GM18517 (cell line): ENCODE results near the gene ADIRF.
"Not testable (repeated sequence)": the region's sequence is repeated elsewhere in the genome, so short reads cannot be mapped to it uniquely, and the experiment has no call there.

ENCODE experiments used
- ATAC-seq: cut with Tn5 transposase; IDR thresholded peaks from one replicate; pipeline ENCODE4 v1.9.1; 2021; ENCODE audit warnings: mild to moderate bottlenecking, moderate library complexity; ENCODE audit not compliant: unreplicated experiment

ADIRF gene

DNA sequence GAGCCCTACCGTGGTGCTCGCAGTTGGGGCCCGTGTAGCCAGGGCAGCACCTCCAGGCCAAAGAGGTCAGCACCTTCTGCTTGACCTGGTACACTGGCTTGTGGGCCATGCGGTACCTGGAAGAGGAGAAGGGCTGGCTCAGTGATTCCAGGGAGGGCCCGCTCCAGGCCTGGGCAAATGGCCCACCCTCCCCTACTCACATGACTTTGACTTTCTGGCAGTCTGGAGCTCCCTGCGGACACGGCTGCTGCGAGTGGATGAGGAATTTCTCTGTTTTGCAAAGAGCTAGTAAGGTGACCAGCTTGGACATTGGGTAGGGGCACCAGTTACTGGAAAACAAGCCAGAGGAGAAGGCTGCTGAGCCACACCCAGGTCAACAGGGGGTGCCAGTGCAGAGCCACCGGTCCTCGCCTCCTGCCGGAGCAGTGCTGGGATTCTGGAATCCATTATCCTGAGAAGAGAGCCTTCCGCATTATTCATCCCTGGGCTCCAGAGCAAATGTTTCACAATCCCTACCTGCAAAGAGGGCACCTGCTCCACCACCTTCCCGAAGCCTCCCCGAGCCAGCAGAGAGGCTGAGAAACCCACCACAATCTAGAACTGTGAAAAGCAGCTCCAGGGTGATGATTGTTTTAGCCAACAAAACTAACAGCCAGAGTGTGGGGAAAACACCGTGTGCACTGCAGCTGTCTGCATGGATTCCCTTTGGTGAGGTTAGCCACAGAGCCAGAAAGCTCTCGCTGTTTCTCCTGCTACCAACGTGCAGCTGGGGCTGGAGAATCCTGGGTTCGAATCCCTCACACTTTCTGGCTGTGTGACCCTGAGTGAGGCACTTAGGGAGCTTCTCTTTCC lies 22.7 kb upstream of the ADIRF start:
- no peak for ATAC-seq

DNA sequence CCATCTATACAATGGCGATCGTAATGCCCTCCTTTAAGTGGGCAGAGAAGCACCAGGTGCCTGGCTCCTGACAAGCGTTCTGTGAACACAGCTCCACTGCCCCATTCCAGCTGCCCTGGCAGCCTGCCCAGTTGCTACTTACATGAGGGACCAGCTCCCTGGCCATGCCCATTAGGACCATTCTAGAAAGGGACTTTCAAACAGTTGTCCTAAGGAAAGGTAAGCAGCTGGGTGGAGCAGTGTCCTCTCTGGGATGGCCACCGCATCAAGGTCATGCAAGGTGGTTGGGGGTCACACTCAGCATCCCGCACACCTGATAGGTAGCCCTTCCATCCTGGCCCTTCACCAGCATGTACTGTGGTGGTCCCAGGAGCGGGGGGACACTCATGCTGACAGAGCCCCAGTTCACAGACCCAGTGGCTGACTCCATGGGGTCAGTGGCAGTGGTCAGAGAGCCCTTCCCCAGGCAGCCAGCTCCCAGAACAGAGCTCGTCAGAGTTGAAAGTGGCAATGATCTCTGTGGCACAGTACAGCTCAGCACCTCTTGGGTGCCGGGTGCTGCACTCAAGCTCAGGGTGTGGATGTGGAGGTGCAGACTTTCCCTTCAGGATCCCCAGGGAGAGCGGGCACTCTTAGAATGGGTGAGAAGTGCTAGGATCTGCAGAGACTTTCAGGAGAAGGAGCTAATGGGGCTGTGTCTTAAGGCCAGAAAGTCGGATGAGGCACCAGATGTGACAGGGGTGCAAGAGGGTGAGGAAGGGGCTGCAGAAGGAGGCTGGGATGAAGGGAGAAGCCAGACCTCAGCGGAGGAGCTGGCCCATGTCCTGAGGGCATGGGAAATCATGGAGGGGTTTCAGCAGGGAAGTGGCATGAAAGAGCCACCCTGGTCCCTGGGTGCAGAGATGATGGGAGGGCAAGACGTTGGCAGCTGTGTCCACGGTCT lies 21.8 kb upstream of the ADIRF start:
- no peak for ATAC-seq

DNA sequence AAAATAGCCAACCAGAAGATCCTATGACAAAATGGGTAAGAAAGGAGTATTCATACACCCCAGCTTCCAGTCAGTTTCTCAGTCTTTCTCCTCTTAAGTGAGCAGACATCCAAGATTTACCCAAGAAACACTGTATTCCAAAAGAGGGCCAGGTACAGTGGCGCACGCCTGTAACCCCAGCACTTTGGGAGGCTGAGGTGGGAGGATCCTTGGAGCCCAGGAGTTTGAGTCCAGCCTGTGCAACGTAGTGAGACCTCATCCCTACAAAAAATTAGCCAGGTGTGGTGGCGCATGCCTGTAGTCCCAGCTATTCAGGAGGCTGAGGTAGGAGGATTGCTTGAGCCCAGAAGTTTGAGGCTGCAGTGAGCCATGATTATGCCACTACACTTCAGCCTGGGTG lies 20.5 kb upstream of the ADIRF start:
- ATAC-seq, result not testable (repeated sequence)

DNA sequence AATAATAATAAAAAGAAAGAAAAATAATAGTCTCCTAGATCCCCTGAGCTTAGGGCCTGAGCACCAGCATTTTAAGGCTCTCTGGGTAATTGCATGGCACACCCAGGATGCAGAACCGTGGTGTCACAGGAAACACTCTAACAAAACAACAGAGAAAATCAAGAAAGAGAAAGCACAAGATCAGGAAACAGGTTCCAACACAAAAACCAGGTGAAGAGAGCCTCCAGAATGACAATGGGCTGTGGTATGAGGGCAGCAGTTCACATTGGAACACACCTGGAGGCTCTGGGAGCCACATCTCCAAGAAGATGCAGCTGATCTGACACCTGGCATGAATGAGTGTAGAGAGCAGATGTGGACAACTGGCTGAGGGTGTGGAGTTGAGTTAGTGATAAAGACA lies 17.9 kb upstream of the ADIRF start:
- no peak for ATAC-seq

DNA sequence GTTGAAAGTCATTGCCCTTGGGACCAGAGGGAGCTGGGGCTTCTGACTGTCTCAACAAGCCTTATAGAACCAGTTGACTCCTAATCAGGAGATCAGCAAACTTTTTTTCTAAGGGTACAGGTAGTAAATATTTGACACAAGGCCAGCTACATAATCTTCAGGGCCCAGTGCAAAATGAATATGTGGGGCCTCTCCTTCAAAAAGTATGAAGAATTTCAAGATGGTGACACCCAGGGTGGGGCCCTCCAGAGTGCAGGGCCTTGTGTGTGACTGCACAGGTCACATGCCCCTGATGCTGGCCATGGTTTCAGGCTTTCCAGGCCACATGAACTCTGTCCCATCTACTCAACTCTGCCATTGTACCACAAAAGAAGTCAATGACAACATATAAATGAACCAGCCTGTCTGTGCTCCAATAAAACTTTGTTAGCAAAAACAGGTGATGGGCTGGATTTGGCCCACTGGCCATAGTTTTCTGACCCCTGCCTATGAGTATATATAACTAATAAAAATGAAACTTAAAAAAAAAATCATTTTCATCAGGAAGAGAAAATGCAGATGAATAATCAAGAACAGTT lies 17.0 kb upstream of the ADIRF start:
- ATAC-seq, result no peak

DNA sequence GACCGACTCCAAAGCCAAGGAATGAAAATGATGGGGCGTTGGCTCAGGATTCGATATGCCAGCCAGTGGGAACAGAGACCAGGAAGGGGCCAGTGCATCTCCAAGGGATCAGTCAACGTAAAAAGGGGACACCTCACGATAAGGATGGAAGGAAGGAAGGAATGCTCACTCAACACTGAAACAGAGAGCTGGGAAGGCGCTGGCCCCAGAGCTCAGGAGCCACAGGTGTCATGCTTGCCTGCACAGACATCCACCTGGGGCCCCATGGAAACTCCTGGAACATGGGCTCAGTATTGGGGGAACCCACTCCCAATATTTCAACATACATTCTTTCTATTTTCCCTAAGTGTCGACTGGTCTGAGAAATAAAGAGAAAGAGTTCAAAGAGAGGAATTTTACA lies 16.2 kb upstream of the ADIRF start:
- no peak for ATAC-seq

DNA sequence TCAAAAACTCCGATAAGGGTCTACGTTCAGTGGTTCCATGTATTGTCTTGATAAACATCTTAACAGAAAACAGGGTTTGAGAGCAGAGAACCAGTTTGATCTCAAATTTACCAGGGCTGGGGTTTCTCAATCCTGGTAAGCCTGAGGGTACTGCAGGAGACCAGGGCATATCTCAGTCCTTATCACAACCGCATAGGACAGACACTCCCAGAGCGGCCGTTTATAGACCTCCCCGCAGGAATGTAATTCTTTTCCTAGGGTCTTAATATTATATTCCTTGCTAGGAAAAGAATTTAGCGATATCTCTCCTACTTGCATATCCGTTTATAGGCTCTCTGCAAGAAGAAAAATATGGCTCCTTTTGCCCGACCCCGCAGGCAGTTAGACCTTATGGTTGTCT lies 15.6 kb upstream of the ADIRF start:
- not testable (repeated sequence) for ATAC-seq

DNA sequence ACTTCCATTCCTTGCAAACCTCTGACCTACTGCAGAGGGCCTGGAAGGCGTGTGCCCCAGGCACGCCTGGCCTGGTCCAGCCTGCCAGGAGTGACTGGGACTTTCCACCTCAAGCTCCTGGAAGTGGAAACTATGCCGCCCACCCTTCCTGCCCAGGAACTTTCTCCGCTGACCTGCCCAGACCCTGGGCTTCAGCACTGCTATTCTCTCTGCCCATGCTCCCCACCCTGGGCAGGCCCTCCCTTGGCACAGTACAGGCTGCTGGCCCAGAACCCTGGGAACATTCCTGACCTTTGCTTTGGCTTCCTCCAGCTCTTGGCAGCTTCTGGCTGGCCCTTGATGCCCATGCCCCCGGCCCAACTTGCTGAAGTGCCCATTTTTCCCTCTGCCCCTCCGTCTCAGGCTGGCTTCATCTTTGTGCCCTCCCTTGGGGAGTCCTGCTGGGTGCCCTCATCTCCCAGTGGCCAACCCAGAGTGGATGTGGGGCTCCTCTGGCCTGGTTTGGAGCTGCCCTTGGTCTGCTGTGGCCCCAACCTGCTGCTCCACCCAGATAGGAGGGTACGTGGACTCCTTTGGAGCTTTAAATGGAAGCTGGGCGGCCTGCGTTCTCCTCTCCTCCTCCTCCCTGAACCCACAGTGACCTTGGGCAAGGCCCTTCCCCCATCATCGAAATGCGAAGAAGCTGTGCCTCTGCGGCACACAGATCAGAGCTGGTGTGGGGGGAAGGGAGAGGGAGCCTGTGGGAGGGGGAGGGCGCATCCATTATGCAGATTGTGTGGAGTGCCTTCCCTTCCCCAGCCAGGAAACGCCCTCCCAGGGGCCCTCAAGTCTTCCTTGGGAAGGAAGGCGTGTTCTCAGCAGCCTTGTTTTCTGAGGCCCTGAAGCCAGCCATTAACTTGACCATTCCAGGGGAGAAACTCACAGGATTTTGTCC lies 14.3 kb upstream of the ADIRF start:
- ATAC-seq, result no peak

DNA sequence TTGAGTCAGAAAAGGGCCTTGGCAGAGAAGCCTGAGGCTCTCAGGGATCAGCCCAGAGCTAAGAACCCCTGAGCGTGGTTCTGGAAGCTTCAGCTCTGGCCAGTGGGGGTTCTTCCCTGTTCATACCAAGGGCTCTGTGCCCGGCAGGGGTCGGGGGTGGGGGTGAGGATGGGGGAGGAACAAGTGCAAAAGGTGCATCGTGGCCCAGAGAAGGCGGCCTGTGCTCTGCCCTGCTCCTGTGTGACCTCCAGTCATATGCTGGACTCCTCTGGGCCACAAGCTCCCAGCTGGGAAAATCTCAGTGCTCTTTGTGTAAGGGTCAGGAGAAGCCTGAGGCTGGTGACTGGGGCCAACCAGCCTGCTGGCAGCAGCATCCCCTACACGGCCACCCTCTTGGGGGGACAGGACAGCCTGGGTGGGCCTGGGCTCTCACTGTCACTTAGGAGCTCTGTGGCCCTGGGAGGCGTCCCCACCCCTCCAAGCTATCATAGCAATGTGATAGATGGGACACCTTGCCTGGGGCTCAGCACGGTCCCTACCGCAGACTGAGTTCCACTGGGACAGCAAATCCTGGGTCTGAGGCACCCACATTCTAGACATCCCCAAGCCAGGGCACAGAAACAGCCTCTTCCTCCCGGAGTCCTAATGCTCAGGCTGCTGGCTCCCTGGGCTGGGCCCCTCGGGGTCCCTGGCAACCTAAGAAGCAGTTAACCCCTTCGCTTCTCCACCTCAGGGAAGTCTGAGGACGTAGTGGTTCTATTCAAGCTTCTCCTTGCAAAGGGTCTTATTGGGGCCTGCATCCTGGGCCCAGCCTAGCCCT lies 13.4 kb upstream of the ADIRF start:
- no peak for ATAC-seq

DNA sequence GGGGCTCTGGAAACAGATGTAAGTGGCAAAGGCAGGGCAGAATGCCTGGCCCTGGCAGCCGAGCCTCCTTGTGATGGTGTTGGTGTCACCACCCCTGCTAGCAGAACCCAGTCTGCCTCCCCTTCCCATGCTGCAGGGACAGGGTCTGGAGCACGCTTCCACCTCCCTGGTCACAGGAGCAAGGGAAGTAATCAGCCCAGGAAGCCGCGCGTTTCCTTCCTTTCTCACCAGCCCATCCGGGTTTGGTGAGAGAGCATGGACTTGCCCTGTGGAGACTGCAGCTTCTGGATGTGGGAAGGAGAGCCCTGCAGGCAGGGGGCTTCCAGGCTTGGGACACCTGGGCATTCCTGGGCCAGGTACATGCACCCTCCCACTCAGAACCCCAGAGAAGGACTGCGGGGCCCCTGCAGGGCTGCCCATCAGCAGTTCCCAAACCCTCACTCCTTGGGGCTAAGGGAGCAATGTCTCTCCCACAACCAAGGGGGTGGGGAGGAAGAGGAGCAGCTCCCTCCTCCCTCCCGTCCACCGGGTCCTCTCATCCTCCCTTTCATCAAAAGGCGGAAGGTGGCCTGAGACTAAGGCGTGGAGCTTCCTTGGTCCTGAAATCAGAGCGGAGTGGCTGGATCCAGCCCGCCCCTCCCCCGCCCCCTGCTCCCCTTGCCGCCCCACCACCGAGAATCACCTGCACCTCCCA lies 12.6 kb upstream of the ADIRF start:
- ATAC-seq, result no peak

DNA sequence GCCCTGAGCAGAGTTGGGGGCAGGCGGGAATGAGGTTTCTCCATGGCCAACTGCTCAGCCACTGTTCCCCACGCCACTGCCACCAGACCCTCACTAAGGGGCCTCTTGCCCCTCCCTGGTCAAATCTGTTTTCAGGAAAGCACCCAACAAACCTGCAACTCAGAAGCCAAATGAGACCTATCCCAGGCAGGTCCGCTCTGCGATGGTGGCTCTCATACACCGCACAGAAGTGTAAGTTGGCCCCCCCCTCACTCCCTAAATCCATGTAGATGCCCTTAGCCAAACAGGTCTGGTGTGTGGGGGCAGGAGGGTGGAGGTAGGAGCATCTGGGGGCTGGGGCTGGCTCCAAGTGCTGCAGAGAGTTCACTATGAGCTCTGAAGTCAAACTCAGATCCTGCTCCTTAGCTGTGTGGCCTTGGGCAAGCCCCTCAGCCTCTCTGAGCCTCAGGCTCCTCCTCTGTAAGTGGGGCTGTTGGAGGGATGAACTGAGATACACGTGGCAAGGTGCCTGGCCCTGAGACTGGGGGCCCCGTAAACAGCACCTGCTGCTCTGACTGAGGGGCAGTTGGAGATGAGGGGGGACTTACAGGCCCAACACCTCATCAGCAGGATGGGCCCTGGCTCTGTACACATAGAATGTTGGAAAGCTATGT lies 12.0 kb upstream of the ADIRF start:
- ATAC-seq, result no peak

DNA sequence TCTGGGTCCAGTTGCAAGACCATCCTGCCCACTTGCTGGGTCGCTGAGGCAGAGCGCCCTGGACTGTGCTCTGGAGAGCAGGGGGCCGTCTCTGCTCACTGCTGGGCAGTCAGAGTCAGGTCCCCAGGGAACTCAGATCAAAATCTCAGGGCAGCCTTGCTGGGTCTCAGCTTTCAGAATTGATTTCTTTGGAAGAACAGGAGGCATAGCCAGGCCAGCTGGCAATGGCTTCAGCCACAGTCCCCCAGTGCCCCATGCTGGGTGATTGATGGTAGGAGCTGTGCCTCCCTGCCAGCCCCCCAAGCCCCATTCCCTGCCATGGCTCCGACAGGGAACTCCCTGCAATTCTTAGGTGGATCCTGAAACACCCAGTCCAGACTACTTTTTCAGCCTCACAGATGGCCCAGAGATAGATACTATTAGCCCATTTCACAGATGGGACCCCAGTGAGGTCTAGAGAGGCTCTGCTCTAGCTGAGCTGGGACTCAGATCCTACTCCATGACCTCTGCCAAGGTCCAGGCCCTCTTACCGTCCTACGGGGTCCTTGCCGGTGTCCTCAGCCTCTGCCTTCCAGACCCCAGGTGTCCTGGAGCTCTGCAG lies 11.3 kb upstream of the ADIRF start:
- ATAC-seq, result no peak

DNA sequence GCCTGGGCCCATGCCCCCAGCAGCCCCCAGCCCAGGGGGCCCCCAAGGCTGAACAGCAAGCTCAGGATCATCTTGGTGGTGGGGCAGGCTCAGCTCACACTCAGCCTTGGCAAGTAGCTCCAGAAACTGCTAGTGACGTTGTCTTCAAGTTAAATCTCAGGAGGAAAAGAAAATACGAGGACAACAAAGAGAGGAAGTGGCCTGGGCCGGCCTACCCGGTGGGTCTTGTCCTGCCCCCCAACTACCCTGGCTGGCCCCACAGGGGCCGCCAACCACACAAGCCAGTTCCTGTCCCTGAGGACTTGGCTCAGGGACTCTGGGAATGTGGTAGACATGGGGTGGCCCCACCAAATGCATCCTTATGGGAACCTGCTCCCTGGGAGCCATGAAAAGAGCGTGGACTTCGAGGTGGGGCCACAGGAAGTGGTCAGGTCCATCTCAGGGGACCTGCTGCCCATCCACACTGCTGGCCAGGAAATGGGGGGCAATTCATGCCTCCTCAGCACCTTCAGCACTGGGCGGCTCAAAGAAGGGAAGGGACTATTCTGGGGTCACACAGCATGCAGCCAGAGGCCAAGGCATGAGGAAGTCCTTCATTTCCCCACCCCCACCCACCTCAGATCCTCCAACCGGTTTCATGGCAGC lies 10.7 kb upstream of the ADIRF start, which contains the start of gene MMRN2:
MMRN2 (minus strand) TSS at position 145 of the 645 bp plus-strand sequence; CDS start at position 71, 74 bp downstream.
- no peak for ATAC-seq

DNA sequence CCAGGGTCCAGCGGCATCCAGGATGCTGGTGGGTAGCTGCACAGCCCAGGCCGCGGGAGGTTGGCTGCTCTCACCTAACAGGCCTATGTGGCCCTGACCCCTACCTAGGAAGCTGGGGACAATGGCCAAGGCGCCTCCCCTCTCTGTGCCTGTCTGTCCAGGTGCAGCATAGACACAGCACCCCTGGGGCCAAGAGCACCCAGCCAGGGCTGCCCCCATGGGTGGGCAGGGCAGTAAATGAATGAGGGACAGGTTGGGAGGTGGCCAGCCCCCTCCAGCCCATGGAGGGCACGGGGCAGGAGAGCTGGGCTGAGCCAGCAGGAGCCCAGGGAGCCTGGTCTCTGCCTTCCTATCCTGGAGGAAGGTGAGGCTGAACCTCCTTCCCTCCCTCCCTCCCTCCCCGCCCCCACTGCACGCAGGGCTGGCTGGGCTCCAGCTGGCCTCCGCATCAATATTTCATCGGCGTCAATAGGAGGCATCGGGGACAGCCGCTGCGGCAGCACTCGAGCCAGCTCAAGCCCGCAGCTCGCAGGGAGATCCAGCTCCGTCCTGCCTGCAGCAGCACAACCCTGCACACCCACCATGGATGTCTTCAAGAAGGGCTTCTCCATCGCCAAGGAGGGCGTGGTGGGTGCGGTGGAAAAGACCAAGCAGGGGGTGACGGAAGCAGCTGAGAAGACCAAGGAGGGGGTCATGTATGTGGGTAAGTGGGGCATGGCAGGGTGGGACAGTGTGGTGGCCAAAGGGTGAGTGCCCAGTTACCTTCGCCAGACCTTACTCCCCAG lies 10.0 kb upstream of the ADIRF start, which contains the start of gene SNCG:
SNCG (plus strand) TSS at position 484 of the 785 bp plus-strand sequence; CDS start at position 583, 99 bp downstream.
- no peak for ATAC-seq

DNA sequence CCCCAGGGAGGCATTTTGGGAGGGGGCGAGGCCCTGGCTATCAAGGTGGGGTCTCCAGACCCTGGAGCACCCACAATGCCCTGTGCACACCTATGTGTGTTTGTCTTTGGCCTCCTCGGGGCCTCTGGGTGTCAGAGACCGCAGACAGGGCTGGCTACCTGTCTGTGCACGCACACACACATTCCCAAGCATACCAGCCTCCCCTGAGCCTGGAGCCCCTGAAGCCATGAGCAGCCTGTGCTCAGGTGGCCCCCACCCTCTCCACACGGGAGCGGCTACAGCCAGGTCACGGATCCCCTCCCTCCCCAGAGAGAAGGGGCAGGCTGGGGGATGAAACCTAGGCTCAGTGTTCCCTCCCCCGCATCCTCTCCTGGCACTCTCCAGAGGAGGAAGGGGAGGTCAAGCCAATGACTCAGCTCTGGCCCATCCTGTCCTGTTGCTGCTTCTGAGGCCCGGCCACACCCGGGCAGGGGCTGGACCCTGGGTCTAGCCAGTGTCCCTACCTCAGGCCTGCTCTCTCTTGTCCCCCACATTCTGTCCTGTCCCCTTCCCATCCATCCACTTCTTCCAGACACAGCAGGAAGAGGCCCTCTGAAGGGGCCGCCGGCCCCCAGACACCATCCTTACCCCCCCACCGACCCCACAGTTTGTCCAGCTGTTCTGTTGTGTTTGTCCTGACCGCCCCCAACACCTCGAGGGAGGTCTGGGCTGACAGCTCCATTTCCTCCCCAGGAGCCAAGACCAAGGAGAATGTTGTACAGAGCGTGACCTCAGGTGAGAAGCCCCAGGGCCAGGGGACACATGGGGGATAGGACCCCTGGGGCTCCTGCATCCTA lies 9.2 kb upstream of the ADIRF start:
- ATAC-seq, result no peak

DNA sequence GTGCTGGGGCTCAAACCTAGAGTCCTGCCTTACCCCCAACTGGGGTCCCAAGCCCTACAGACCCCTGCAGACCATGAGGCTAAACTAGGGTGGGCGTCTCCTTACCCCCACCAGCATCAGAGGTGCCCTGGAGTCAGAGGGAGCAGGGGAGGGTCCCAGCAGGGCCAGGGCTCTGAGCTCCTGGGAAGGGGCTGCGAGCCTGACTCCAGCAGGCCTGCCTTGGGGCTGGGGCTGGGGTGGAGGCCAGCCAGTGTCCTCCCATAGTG lies 8.6 kb upstream of the ADIRF start:
- ATAC-seq, result no peak
